ENCODE data around the gene MNS1. TPM values are rescaled to one million over a fixed set of nuclear protein-coding genes. Genes with fewer than 3 reads are reported as not detected.

MNS1 gene
- total RNA-seq, 1 experiment from 2014 or later, result 1.9 TPM

DNA sequence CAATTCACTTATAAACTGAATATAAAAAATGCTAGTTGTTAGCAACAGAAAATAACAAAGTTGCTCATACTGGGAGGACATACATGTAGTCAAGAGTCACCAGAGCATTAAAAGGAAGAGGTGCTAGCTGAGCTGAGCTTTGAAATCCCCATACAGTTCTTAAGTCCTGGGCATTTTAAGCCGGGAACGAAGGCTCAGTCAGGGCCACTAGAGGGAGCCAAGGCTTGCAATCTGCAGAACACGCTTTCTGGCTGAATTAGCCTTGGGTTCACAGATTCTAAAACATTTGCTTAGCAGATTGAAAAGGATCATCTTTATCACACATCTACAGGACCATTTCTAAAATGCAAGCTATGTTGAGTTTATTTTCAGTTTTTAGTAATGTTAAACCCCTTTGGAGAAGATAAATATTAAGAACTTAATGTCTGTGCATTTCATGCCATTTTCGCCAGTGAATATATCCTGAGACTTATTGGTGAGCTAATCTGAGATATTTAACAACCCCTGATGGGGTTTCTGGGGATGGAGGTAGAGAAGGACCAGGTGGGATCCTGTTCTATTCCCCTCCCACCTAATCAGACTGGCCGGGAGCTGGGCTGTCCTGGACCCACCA, 26.3 kb upstream of the MNS1 start:
- H3K9me2 ChIP-seq (ENCODE audit: insufficient read depth), result no peaks in the 10 kb centered on the region
- ChIA-PET CTCF (interaction anchor here (0.6 to 6.4 kb wide), 16 partner anchors 8 to 1051 kb away, joined by 3 to 57 read pairs (median 4); no protein-coding TSS in a partner anchor), RAD21 (ENCODE audit: low non-redundant PET in 1 of 2, low total read pairs in 2 of 2, uncharacterized antibody in 2 of 2, unreplicated experiment in 2 of 2) (interaction anchor here (0.7 to 1.2 kb wide), 2 partner anchors 378 kb away, joined by 3 to 5 read pairs; no protein-coding TSS in a partner anchor), POLR2A (interaction anchor here (0.5 kb wide), 1 partner anchor 251 kb away, joined by 3 read pairs; no protein-coding TSS in a partner anchor)
- no peaks in the 10 kb centered on the region for H4K20me1 ChIP-seq (ENCODE audit: insufficient read depth)
- H3K36me3 ChIP-seq (ENCODE audit: control insufficient read depth in 1 of 2, insufficient read depth in 2 of 2, low read length in 2 of 2), result no peaks in the 10 kb centered on the region
- no peak overlapping the region for H3K27ac ChIP-seq (ENCODE audit: low read depth, low read length)
- H3K79me2 ChIP-seq (ENCODE audit: insufficient read depth, low read length), result no peaks in the 10 kb centered on the region
- no peak overlapping the region for H2AFZ ChIP-seq (ENCODE audit: low read depth, low read length, poor library complexity, severe bottlenecking)
- intact Hi-C loops (cut with micrococcal nuclease), result loop anchor here (1.0 kb wide), 1 partner anchor 815 kb away; no protein-coding TSS in a partner anchor
- no peak overlapping the region for H3K9ac ChIP-seq (ENCODE audit: low read length)
- no peak overlapping the region for H3K4me2 ChIP-seq (ENCODE audit: low read length)
- H3K4me3 ChIP-seq (replicated peaks in 1 of 2; ENCODE audit: low read depth in 1 of 2, low read length in 2 of 2), result no peak overlapping the region
- no peaks in the 10 kb centered on the region for H3K9me3 ChIP-seq (ENCODE audit: control insufficient read depth in 1 of 2, insufficient read depth in 1 of 2, low read depth in 1 of 2, low read length in 2 of 2)
- BruUV-seq (replicated peaks), result no TSS peak
- H3K4me1 ChIP-seq (ENCODE audit: control insufficient read depth in 1 of 2, insufficient read depth in 2 of 2, low read length in 2 of 2), result peaks cover 0 to 4% of the 10 kb centered on the region in 2 experiments; a peak in 3 of 4 replicates
- DNase-seq (ENCODE audit: low read depth, low spot score), result peak; percentile 71
- TF ChIP-seq POLR2A (IDR thresholded peaks at IDR 0.05; ENCODE audit: borderline replicate concordance, extremely low read depth, insufficient read depth, insufficient read length), result no peak
- peak; percentile 80 for TF ChIP-seq RAD21 (IDR thresholded peaks at IDR 0.05; ENCODE audit: low read depth)
- TF ChIP-seq, protein P1, sequence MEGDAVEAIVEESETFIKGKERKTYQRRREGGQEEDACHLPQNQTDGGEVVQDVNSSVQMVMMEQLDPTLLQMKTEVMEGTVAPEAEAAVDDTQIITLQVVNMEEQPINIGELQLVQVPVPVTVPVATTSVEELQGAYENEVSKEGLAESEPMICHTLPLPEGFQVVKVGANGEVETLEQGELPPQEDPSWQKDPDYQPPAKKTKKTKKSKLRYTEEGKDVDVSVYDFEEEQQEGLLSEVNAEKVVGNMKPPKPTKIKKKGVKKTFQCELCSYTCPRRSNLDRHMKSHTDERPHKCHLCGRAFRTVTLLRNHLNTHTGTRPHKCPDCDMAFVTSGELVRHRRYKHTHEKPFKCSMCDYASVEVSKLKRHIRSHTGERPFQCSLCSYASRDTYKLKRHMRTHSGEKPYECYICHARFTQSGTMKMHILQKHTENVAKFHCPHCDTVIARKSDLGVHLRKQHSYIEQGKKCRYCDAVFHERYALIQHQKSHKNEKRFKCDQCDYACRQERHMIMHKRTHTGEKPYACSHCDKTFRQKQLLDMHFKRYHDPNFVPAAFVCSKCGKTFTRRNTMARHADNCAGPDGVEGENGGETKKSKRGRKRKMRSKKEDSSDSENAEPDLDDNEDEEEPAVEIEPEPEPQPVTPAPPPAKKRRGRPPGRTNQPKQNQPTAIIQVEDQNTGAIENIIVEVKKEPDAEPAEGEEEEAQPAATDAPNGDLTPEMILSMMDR (IDR thresholded peaks at IDR 0.05 in 2 of 3, conservative IDR thresholded peaks at IDR 0.05 in 1 of 3; ENCODE audit: borderline replicate concordance in 1 of 3, insufficient read depth in 1 of 3, low read depth in 2 of 3, low read length in 2 of 3), result peak; percentile 51 to 94 (median 92); a peak in 5 of 6 replicates
- TF ChIP-seq SP1 (IDR thresholded peaks at IDR 0.05; ENCODE audit: low read depth), result no peak
- no peak for TF ChIP-seq CEBPB (IDR thresholded peaks at IDR 0.05; ENCODE audit: low read depth)
- no peaks in the 10 kb centered on the region for H3K27me3 ChIP-seq (ENCODE audit: insufficient read depth, low read length)
- peak; percentile 90 for ATAC-seq

DNA sequence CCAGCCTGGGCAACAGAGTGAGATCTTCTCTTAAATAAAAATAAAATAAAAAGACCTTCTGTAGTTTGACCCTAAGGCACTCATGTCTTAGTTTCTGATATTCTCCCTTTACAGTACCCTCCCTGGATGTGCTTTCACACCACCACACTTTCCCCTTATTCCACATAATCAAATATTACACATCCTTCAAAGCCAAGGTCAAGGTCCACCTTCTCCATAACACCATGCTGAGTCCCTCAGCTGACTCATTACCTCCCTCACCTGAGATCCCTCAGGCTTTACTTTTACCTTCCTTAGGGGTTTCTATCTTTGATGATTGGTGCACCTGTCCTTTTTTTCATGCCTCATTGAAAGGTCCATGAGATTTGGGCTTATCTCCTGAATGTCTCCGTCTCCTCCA, 25.5 kb upstream of the MNS1 start:
- no peaks in the 10 kb centered on the region for H4K20me1 ChIP-seq (ENCODE audit: insufficient read depth)
- POLR2A ChIA-PET, result no interaction called here
- no peaks in the 10 kb centered on the region for H3K36me3 ChIP-seq (ENCODE audit: control insufficient read depth in 1 of 2, insufficient read depth in 2 of 2, low read length in 2 of 2)
- intact Hi-C loops (cut with micrococcal nuclease), result no loop called here
- RAD21 ChIA-PET (ENCODE audit: low non-redundant PET in 1 of 2, low total read pairs in 2 of 2, uncharacterized antibody in 2 of 2, unreplicated experiment in 2 of 2), result interaction anchor here (0.7 to 1.2 kb wide), 2 partner anchors 379 kb away, joined by 3 to 5 read pairs; no protein-coding TSS in a partner anchor
- H3K4me1 ChIP-seq (ENCODE audit: control insufficient read depth in 1 of 2, insufficient read depth in 2 of 2, low read length in 2 of 2), result peaks cover 0 to 4% of the 10 kb centered on the region in 2 experiments; a peak in 3 of 4 replicates
- no peak overlapping the region for H2AFZ ChIP-seq (ENCODE audit: low read depth, low read length, poor library complexity, severe bottlenecking)
- H3K9ac ChIP-seq (ENCODE audit: low read length), result no peak overlapping the region
- no TSS peak for BruUV-seq (replicated peaks)
- no peaks in the 10 kb centered on the region for H3K9me3 ChIP-seq (ENCODE audit: control insufficient read depth in 1 of 2, insufficient read depth in 1 of 2, low read depth in 1 of 2, low read length in 2 of 2)
- no peaks in the 10 kb centered on the region for H3K79me2 ChIP-seq (ENCODE audit: insufficient read depth, low read length)
- ATAC-seq, result no peak
- DNase-seq (ENCODE audit: low read depth, low spot score), result no peak
- H3K9me2 ChIP-seq (ENCODE audit: insufficient read depth), result no peaks in the 10 kb centered on the region
- CTCF ChIA-PET, result interaction anchor here (0.6 to 6.4 kb wide), 15 partner anchors 8 to 1052 kb away, joined by 3 to 57 read pairs (median 4); no protein-coding TSS in a partner anchor
- H3K27ac ChIP-seq (ENCODE audit: low read depth, low read length), result no peak overlapping the region
- H3K4me3 ChIP-seq (replicated peaks in 1 of 2; ENCODE audit: low read depth in 1 of 2, low read length in 2 of 2), result no peak overlapping the region
- no peaks in the 10 kb centered on the region for H3K27me3 ChIP-seq (ENCODE audit: insufficient read depth, low read length)
- H3K4me2 ChIP-seq (ENCODE audit: low read length), result no peak overlapping the region
- TF ChIP-seq CEBPB (IDR thresholded peaks at IDR 0.05; ENCODE audit: low read depth) (no peak), ELF1 (IDR thresholded peaks at IDR 0.05; ENCODE audit: borderline replicate concordance, low read depth) (no peak), EZH2 (IDR thresholded peaks at IDR 0.05) (no peak), ZFX (IDR thresholded peaks at IDR 0.05) (no peak), CBX3 (IDR thresholded peaks at IDR 0.05; ENCODE audit: low read depth) (no peak), ZNF274 (IDR thresholded peaks at IDR 0.05; ENCODE audit: low read depth, low read length) (no peak), SRF (IDR thresholded peaks at IDR 0.05; ENCODE audit: low read depth) (no peak), POLR2AphosphoS5 (IDR thresholded peaks at IDR 0.05; ENCODE audit: low read depth, low read length) (no peak), EZH2phosphoT487 (IDR thresholded peaks at IDR 0.05; ENCODE audit: borderline replicate concordance) (no peak), YY1 (IDR thresholded peaks at IDR 0.05; ENCODE audit: extremely low read depth, insufficient replicate concordance, low read depth, low read length) (no peak), JUND (IDR thresholded peaks at IDR 0.05) (no peak), RAD21 (IDR thresholded peaks at IDR 0.05; ENCODE audit: low read depth) (no peak), SIN3A (IDR thresholded peaks at IDR 0.05; ENCODE audit: low read depth) (no peak)
- TF ChIP-seq, protein P2, sequence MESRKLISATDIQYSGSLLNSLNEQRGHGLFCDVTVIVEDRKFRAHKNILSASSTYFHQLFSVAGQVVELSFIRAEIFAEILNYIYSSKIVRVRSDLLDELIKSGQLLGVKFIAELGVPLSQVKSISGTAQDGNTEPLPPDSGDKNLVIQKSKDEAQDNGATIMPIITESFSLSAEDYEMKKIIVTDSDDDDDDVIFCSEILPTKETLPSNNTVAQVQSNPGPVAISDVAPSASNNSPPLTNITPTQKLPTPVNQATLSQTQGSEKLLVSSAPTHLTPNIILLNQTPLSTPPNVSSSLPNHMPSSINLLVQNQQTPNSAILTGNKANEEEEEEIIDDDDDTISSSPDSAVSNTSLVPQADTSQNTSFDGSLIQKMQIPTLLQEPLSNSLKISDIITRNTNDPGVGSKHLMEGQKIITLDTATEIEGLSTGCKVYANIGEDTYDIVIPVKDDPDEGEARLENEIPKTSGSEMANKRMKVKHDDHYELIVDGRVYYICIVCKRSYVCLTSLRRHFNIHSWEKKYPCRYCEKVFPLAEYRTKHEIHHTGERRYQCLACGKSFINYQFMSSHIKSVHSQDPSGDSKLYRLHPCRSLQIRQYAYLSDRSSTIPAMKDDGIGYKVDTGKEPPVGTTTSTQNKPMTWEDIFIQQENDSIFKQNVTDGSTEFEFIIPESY (IDR thresholded peaks at IDR 0.05; ENCODE audit: extremely low read depth, insufficient replicate concordance, low read length), result no peak

Data from HCT116 (cell line).